Right cardiac atrium (tissue), 5 donors: ENCODE measurements around the gene ZFYVE19. TPM values are rescaled to one million over a fixed set of nuclear protein-coding genes. Genes with fewer than 3 reads are reported as not detected.

Source experiments
- ATAC-seq, 2 donors: fragments of 200-7000 bp; cut with Tn5 transposase; one replicate each; pipeline versions ENCODE4 v1.8.0 to v1.9.1; 2020; ENCODE audit warnings: moderate library complexity in 2 of 2, mild to moderate bottlenecking in 1 of 2
- DNase-seq, 3 donors: peaks; one replicate each; pipeline ENCODE4 v3.0.0-alpha.2; 2020
- H3K27ac ChIP-seq: one replicate; pipeline ENCODE4 v1.5.1; 2013; ENCODE audit warnings: mild to moderate bottlenecking, low read length, control low read depth, moderate library complexity
- H3K27me3 ChIP-seq: one replicate; pipeline ENCODE4 v1.6.1; 2013; ENCODE audit not compliant: control insufficient read depth, insufficient read depth
- H3K4me1 ChIP-seq: one replicate; pipeline ENCODE4 v1.6.1; 2013; ENCODE audit warnings: low read length; ENCODE audit not compliant: control insufficient read depth, insufficient read depth
- H3K4me3 ChIP-seq: one replicate; pipeline ENCODE4 v1.5.1; 2013; ENCODE audit warnings: low read length, control low read depth
- H3K9me3 ChIP-seq: one replicate; pipeline ENCODE4 v1.6.1; 2013; ENCODE audit warnings: low read length; ENCODE audit not compliant: control insufficient read depth
- WGBS: extraction: QIAGEN DNeasy Blood & Tissue Kit; methylation state at CpG from one replicate; pipeline ENCODE4 v1.1.7; 2013; 5-methylcytosine and 5-hydroxymethylcytosine counted together
- intact Hi-C, 4 donors: fragments of 100-400 bp; cut with DNase I; formaldehyde crosslinking; loops; one replicate each; pipeline versions ENCODE4 v1.11.0 to v1.14.0; 2022 to 2023
- polyA plus RNA-seq: library from polyadenylated mRNA; stranded (reverse); fragments of 200-250 nt; gene quantifications from one replicate; pipeline ENCODE4 v1.2.3, GENCODE V29; 2013
- total RNA-seq, 4 donors: library from RNA; stranded (reverse); fragmentation: NEBNext Ultra II Directional; extraction: Animal tissue kit (Norgen Biotek cat#: 25700); gene quantifications; one replicate each; pipeline ENCODE4 v1.2.1, GENCODE V29; 2021
- donor health status: healthy with polysubstance abuse.
- donor health status: DM: no; HTN: yes; CAD: no.
- donor health status: DM: no; HTN: no; CAD: no.
- donor health status: DM: no; HTN: yes; CAD: no; lungs with severe emphysema.
- donor health status: DM: yes; HTN: yes; CAD: no.

ZFYVE19 gene
- total and polyA plus RNA-seq, 5 donors: 14.4 to 25.7 (median 18.3) TPM

DNA sequence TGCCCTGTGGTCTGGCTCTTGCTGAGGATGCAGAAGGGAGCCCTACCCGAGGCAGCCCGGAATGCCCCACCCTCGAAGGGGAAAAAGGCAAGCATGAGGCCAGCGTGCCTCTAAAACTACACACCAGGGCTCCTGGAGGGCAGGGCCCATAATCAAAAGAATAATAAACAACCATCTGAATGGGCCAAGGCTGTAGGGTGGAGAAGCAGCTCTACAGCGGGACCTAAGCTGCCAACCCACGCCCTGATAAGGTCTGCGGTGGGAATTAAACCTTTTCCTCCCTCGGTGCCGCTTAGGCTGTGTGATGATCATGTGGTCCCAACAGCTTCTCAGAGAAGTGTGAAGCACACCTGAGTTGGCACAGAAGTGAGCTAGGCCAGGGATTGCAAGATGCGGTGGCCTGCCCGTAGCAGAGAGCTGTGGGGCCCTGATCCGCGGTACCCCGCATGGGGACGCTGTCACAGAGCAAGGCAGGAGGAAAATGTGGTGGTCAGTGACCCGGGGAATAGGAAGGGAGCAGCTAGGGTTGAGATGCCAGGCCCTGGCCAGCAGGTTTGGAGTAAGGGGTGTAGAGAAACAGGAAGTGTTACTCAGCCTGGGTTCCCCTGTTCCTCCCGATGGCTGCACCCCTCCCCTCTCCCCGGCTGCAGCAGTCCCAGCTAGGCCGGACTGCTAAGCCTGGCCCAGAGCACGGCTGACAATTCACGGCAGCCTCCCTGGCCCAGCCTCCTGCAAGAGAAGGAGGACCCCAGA lies 38.2 kb upstream of the ZFYVE19 start:
- Histone ChIP-seq H3K4me3 (no peak overlapping the region), H3K27ac (no peak overlapping the region), H3K4me1 (peaks cover 3% of the 10 kb centered on the region), H3K27me3 (no peaks in the 10 kb centered on the region), H3K9me3 (no peaks in the 10 kb centered on the region)
- 70% methylated on average over 21 of the region's 21 CpGs for WGBS
- ATAC-seq (peak; percentile 1 to 57), DNase-seq (peak in 1 of 3 donors; percentile 35)
- intact Hi-C loops: no loop called here

DNA sequence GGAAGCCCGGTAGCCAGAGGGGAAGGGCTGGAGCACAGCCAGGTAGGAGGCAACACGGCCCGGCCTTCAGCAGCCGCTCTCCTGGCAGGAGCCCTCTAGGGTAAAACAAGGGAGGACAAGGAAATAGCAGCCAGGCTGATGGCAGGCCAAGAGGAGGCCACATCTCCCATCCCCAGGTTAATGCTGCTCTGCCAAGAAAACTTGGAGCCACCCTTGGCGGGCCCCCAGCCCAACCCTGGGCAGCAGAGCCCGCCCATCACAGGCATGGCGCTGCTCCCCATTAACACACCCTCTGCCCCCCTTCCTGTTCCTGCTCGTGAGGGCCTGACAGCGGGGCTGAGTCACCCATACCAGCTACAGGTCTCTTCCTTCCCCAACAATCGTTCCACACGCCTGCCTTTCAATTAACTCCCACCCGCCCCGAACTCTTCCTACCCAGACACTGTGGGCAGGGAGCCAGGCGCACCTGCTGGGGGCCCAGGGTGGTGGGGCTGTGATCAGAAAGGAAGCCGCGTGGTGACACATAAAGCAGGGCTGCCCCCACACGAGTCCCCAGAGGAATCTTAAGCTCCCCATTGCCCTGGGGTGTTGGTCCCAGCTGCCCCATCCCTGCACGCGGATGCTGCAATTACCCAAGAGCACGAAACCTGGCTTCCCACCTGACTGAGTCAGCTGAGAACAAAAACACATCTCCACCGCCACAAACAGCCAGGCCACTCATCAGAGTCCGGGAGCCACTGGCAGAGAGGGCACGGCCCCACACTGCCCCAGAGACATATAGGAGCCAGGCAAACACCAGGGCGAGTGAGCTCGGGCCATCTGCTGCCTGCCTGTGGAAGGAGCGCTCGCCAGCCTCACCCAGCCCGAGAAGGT lies 37.4 kb upstream of the ZFYVE19 start, which contains the start of gene C15orf62:
TSS of gene C15orf62 (plus strand) at position 707 of the 873 bp plus-strand sequence. CDS start 516 bp downstream, outside the sequence.
- ATAC-seq: peak; percentile 2 to 34

DNA sequence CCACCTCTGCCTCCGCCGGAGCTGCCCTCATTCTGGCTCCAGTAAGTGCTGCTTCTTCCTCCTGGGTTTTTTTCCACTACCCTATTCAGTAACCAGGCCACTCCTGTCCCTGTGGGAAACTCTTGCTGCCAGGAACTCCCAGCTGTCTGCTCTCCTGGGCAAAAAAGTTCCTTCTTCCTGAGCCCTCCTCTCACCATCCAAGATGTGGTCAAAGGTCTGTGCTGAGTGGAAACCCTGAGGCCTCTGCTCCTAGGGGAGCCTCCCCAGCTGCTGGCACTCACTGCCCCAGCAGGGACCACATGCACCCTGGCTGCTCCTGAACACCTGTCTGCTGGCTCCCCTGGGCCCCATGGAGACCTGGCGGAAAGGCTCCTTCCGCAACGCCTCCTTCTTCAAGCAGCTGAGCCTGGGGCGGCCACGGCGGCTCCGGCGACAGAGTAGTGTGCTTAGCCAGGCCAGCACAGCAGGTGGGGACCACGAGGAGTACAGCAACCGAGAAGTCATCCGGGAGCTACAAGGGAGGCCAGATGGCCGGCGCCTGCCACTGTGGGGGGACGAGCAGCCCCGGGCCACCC lies 36.7 kb upstream of the ZFYVE19 start:
- ATAC-seq (peak in 1 of 2 donors; percentile 26), DNase-seq (no peak)
- H3K27me3 ChIP-seq: no peaks in the 10 kb centered on the region
- no peak overlapping the region for H3K4me3 ChIP-seq
- no peaks in the 10 kb centered on the region for H3K9me3 ChIP-seq
- intact Hi-C loops: no loop called here
- no peak overlapping the region for H3K27ac ChIP-seq
- peaks cover 3% of the 10 kb centered on the region for H3K4me1 ChIP-seq
- 83% methylated on average over 17 of the region's 17 CpGs for WGBS

More for the DNA sequence above, 37.4 kb upstream of the ZFYVE19 start, which contains the start of gene C15orf62:
- peak; percentile 45 to 73 (median 73) for DNase-seq
- H3K9me3 ChIP-seq: no peaks in the 10 kb centered on the region
- peaks cover 3% of the 10 kb centered on the region for H3K4me1 ChIP-seq
- H3K27ac ChIP-seq: no peak within 1 kb of the TSS
- intact Hi-C loops: no loop called here
- no peaks in the 10 kb centered on the region for H3K27me3 ChIP-seq
- 62% methylated on average over 28 of the region's 28 CpGs for WGBS
- H3K4me3 ChIP-seq: no peak within 1 kb of the TSS

DNA sequence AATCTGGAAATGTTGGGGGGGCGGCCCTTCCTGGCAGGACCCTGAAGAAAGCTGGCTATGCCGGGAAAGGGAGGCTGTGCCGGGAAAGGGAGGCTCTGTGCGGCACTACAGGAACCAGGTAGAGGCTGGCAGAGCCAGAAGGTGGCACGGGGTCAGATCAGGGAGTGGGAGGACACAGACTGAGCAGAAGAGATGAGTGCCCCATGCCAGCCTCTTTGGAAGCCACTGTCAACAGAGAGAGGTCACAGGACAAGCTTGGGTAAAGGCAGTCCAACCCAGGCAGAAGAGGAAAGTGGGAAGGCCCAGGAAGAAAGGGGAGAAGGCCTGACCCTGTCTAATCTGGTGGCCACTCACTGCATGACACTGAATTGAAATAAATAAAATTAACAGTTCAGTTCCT lies 35.6 kb upstream of the ZFYVE19 start:
- H3K27ac ChIP-seq: no peak overlapping the region
- WGBS: 94% methylated on average over 5 of the region's 5 CpGs
- no peak overlapping the region for H3K4me3 ChIP-seq
- intact Hi-C loops: no loop called here
- no peaks in the 10 kb centered on the region for H3K9me3 ChIP-seq
- no peak for ATAC-seq
- no peaks in the 10 kb centered on the region for H3K27me3 ChIP-seq
- H3K4me1 ChIP-seq: peaks cover 3% of the 10 kb centered on the region
- DNase-seq: no peak

DNA sequence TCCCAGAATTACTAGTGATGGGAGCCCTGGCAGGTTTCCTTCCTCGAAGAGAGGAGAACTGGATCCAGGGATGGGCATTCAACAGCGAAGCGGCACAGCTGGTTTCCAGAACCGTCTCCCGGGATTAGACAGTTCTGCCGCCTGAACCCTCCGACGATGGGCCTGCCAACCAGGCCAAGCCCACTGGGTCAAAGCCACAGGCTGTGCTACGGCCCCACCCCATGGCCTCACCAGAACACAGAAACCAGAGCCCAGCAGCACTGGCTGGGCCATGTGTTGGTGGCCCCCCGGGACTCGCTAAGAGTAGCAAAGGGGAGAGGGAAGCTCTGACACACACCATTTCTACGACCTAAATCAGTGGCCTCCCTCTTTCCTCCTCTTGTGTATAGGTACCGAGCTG lies 34.9 kb upstream of the ZFYVE19 start:
- DNase-seq (peak in 1 of 3 donors; percentile 45), ATAC-seq (no peak)
- WGBS: 91% methylated on average over 13 of the region's 13 CpGs
- Histone ChIP-seq H3K4me1 (peaks cover 3% of the 10 kb centered on the region), H3K27ac (no peak overlapping the region), H3K27me3 (no peaks in the 10 kb centered on the region), H3K9me3 (no peaks in the 10 kb centered on the region), H3K4me3 (no peak overlapping the region)
- intact Hi-C loops: no loop called here

DNA sequence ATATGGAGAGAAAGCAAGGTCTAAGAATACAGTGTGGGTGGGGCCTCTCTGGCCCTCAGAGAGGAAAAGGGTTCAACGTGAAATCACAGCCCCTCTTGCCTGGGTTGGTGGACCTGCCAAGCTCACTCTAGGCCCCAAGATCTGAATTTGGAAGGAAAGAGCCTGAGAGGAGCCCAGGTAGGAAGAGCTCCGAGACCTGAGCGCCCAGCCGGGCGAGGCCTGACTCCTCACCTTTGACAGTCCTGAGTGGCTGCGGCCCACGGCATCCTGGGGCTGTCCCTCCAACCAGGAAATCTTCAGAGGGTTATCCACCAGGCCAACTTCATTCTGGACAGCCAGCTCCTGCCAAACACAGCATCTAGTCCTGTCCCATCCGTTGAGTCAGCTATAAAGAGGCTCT lies 33.4 kb upstream of the ZFYVE19 start:
- DNase-seq: no peak
- Histone ChIP-seq H3K27ac (no peak overlapping the region), H3K9me3 (no peaks in the 10 kb centered on the region), H3K4me1 (peaks cover 3% of the 10 kb centered on the region), H3K27me3 (no peaks in the 10 kb centered on the region), H3K4me3 (no peak overlapping the region)
- WGBS: 90% methylated on average over 8 of the region's 8 CpGs
- no peak for ATAC-seq
- intact Hi-C loops: no loop called here

DNA sequence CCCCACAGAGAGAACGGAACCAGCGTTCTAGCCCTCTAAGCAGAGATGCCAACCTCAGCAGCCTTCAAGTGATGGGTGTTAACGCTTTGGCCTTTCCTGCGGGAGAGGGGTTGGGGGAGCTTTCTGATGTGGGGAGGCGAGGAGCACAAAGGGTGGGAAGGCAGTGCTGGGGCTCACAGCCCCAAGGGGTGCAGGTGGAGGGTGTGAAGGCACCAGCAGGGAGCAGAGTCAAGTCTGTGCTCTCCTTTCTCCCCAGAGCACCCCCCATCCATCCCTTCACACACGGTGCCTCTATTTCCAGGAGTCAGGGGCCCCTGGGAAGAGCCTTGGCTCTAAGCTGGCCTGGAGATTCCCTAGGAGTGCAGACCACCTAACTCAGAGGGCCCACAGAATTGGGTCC lies 33.0 kb upstream of the ZFYVE19 start:
- no peak overlapping the region for H3K4me3 ChIP-seq
- no peak overlapping the region for H3K27ac ChIP-seq
- DNase-seq: no peak
- no peak for ATAC-seq
- no peaks in the 10 kb centered on the region for H3K9me3 ChIP-seq
- 93% methylated on average over 6 of the region's 6 CpGs for WGBS
- no peaks in the 10 kb centered on the region for H3K27me3 ChIP-seq
- H3K4me1 ChIP-seq: peaks cover 3% of the 10 kb centered on the region
- intact Hi-C loops: no loop called here

DNA sequence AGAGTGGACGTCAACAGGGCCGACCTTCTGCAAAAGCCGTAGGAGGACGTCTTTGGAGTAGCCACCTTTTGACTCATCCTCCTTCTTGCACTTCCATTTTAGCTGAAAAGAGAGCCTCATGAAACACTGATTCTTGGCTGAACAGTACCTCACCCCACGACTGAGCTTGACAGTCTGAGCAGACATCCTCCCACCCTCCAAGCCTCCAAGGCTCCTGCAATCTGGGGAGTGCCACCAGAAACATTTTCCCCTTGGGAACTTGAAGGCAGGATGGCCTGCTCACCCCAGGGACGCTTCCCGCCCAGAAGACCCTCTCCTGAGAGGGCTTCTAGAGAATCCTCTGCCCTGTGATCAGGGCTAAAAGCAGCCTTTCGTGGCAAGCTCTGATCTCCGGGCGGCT lies 31.9 kb upstream of the ZFYVE19 start:
- no peak for ATAC-seq

DNA sequence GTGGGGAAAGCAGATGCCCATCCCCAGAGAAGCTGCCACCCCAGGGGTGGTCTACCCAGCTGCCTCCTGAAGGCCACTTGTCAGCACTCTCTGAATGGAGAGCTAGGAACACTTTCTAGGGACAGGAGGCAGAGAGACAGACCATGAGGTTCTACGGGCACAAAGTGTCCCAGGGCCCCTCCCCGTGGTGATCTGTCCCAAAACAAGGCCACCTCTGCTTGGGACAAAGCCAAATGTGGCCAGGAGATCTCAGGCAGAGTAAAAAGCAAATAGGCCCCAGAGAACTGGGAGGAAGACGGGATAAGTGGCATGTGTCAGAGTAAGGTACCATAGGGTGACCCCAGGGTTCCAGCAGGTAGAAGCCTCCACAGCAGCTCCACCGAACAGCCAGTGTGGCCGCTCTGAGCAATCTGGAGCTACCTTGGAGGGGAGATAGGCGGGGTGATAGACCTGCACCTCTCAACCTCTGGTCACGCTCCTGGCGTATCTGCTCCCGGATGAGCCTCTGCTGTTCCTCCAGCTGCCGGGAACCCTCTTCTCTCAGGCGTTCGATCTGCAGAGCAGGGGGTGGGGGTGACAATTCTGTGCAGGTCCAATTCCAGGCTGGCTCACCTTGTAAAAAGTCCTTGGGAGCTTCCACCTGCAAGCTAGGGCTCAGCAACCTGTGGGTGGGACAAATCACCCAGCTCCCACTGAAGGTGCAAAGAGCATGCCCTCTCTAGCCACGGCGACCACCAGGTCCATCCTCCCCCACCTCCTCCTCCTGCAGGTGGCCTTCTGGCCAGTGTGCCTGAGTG lies 31.0 kb upstream of the ZFYVE19 start:
- no peak overlapping the region for H3K27ac ChIP-seq
- H3K4me1 ChIP-seq: no peaks in the 10 kb centered on the region
- H3K4me3 ChIP-seq: no peak overlapping the region
- intact Hi-C loops: no loop called here
- no peaks in the 10 kb centered on the region for H3K27me3 ChIP-seq
- no peak for DNase-seq
- WGBS: 94% methylated on average over 14 of the region's 14 CpGs
- no peaks in the 10 kb centered on the region for H3K9me3 ChIP-seq
- ATAC-seq: no peak

More for the DNA sequence above, 31.9 kb upstream of the ZFYVE19 start:
- peaks cover under 1% of the 10 kb centered on the region for H3K4me1 ChIP-seq
- WGBS: 94% methylated on average over 10 of the region's 10 CpGs
- no peaks in the 10 kb centered on the region for H3K9me3 ChIP-seq
- no peak overlapping the region for H3K27ac ChIP-seq
- H3K4me3 ChIP-seq: no peak overlapping the region
- no peak for DNase-seq
- H3K27me3 ChIP-seq: no peaks in the 10 kb centered on the region
- intact Hi-C loops: no loop called here

DNA sequence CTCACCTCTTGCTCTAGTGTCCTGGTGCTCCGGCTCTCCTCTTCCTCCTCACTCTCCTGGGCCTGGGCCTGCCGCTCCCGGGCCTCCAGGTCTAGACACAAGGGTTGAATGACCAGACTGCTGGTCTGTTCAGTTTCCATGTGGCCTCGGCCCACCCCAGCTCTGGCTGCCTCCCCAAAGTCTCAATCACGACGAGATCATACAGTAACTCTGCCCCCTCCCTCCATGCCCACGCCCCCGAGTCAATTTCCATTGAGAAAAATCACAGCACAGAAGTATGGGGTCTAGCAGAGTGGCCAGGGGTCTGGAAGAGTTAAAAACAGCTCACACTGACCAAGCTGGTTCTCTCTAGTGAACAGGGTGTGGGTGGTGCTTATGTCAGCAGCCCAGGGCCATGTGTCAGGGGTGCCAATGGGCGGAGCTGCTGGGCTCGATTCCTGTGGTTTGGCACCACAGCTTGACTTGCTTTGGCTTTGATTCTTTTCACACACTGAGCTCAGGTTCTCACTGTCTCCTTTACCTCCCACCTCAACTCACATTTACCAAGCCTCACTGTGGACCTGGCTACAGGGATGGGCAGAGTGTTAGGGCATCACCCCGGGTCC lies 30.2 kb upstream of the ZFYVE19 start:
- Histone ChIP-seq H3K4me1 (no peaks in the 10 kb centered on the region), H3K4me3 (no peak overlapping the region), H3K9me3 (no peaks in the 10 kb centered on the region), H3K27ac (no peak overlapping the region), H3K27me3 (no peaks in the 10 kb centered on the region)
- ATAC-seq: peak in 1 of 2 donors; percentile 14
- intact Hi-C loops: no loop called here
- 82% methylated on average over 11 of the region's 11 CpGs for WGBS
- DNase-seq: no peak
